ENCODE measurements around the gene PBX3. TPM values are rescaled to one million over a fixed set of nuclear protein-coding genes. Genes with fewer than 3 reads are reported as not detected.

PBX3 gene
- total and polyA plus RNA-seq, 2 donors (not counting 1 experiment from before 2014, with no cell fraction given) = 15.5 to 39.0 TPM

DNA sequence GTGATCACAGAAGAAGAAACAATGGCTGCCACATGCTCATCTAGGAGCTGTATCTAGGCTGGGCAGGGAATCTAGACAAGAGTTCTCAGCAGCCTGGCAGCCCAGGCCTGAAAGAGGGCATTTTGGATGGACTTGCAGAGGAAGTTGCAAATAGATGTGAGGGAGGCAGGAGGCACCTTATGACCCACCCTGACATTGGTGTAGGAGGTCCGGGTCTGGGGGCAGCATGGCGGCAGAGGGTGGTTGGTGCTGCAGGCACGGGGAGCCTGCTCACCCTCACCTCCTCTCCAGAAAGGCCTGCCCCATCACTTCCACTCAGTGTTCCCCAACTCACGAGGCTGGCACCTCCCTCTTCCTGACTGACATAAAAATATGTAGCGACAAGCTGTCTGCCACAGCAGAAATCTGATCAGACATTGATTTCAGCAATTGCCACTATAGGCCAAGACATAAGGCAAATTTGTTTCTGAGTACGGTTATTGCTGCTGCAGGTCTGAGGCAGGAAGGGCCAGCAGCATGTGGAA, 217.6 kb downstream of the PBX3 start:
- CTCF ChIA-PET = no interaction called here
- Histone ChIP-seq H3K4me2 (replicated peaks; ENCODE audit: low read depth, low read length, poor library complexity, severe bottlenecking) (no peak overlapping the region), H3K9me3 (ENCODE audit: control extremely low read depth in 1 of 3, control insufficient read depth in 2 of 3, insufficient read depth in 1 of 3, low read length in 2 of 3) (no peaks in the 10 kb centered on the region), H3K27ac (ENCODE audit: low read length in 2 of 2) (no peak overlapping the region), H3K36me3 (replicated peaks in 1 of 2; ENCODE audit: control extremely low read depth in 1 of 2, control insufficient read depth in 1 of 2, extremely low read depth in 1 of 2, insufficient read depth in 2 of 2, low read length in 1 of 2) (peaks cover 0 to 21% of the 10 kb centered on the region in 2 experiments), H3K4me1 (ENCODE audit: control insufficient read depth in 2 of 2, insufficient read depth in 2 of 2, low read length in 2 of 2) (peaks cover 7 to 16% of the 10 kb centered on the region in 2 donors), H4K20me1 (ENCODE audit: control insufficient read depth, insufficient read depth, low read length, poor library complexity, severe bottlenecking) (no peaks in the 10 kb centered on the region), H3K4me3 (ENCODE audit: control extremely low read depth in 1 of 5, extremely low read depth in 1 of 5, insufficient read depth in 1 of 5, low read depth in 2 of 5, low read length in 4 of 5) (no peak overlapping the region), H3K9ac (ENCODE audit: low read length) (no peak overlapping the region), H3K79me2 (ENCODE audit: control insufficient read depth, insufficient read depth, low read length) (no peaks in the 10 kb centered on the region), H3K27me3 (replicated peaks in 1 of 4; ENCODE audit: control extremely low read depth in 1 of 4, control insufficient read depth in 3 of 4, insufficient read depth in 4 of 4, low read length in 3 of 4) (no peaks in the 10 kb centered on the region), H2AFZ (ENCODE audit: insufficient read depth, low read depth, low read length, poor library complexity, severe bottlenecking) (no peak overlapping the region)
- H3K4me1 Mint-ChIP-seq = peaks cover 29% of the 10 kb centered on the region
- POLR2A ChIA-PET = no interaction called here
- no peak overlapping the region for H3K27ac Mint-ChIP-seq
- ATAC-seq (ENCODE audit: low read depth) = no peak
- H3K27me3 Mint-ChIP-seq = no peaks in the 10 kb centered on the region
- WGBS (ENCODE audit: insufficient coverage) = 100% methylated on average over 6 of the region's 6 CpGs
- H3K4me3 Mint-ChIP-seq = no peak overlapping the region
- TF ChIP-seq, protein P1, sequence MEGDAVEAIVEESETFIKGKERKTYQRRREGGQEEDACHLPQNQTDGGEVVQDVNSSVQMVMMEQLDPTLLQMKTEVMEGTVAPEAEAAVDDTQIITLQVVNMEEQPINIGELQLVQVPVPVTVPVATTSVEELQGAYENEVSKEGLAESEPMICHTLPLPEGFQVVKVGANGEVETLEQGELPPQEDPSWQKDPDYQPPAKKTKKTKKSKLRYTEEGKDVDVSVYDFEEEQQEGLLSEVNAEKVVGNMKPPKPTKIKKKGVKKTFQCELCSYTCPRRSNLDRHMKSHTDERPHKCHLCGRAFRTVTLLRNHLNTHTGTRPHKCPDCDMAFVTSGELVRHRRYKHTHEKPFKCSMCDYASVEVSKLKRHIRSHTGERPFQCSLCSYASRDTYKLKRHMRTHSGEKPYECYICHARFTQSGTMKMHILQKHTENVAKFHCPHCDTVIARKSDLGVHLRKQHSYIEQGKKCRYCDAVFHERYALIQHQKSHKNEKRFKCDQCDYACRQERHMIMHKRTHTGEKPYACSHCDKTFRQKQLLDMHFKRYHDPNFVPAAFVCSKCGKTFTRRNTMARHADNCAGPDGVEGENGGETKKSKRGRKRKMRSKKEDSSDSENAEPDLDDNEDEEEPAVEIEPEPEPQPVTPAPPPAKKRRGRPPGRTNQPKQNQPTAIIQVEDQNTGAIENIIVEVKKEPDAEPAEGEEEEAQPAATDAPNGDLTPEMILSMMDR (IDR thresholded peaks at IDR 0.05) = no peak
- TF ChIP-seq EZH2 (IDR thresholded peaks at IDR 0.05; ENCODE audit: borderline replicate concordance, insufficient read depth, low read depth, low read length, poor library complexity, severe bottlenecking) = no peak
- intact Hi-C loops (cut with micrococcal nuclease) = no loop called here
- no peak for DNase-seq
- no peaks in the 10 kb centered on the region for H3K9me3 Mint-ChIP-seq (ENCODE audit: insufficient read depth)

DNA sequence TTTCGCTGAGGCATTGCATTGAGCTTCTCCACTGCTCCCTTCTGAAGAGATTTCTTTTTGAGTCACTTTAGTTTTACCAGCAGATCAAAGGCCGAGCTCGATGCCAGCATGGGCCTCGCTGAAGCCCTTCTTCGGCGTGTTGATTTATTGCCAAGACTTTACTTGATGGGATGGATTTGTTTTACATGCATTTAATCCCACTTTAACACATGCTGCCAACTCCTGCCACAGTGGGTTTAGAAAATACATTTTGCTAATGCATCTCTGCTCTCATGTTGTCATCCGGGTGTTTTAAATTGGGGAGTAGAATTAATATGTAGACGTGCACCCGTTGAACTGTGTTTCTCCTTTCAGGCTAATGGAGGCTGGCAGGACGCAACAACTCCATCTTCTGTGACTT, 218.3 kb downstream of the PBX3 start:
- H3K27me3 ChIP-seq (replicated peaks in 1 of 4; ENCODE audit: control extremely low read depth in 1 of 4, control insufficient read depth in 3 of 4, insufficient read depth in 4 of 4, low read length in 3 of 4) = no peaks in the 10 kb centered on the region
- WGBS (ENCODE audit: insufficient coverage) = 100% methylated on average over 1 of the region's 10 CpGs
- peaks cover 7 to 16% of the 10 kb centered on the region in 2 donors for H3K4me1 ChIP-seq (ENCODE audit: control insufficient read depth in 2 of 2, insufficient read depth in 2 of 2, low read length in 2 of 2)
- intact Hi-C loops (cut with micrococcal nuclease) = no loop called here
- peaks cover 0 to 21% of the 10 kb centered on the region in 2 experiments for H3K36me3 ChIP-seq (replicated peaks in 1 of 2; ENCODE audit: control extremely low read depth in 1 of 2, control insufficient read depth in 1 of 2, extremely low read depth in 1 of 2, insufficient read depth in 2 of 2, low read length in 1 of 2)
- H4K20me1 ChIP-seq (ENCODE audit: control insufficient read depth, insufficient read depth, low read length, poor library complexity, severe bottlenecking) = no peaks in the 10 kb centered on the region
- no peak overlapping the region for H3K9ac ChIP-seq (ENCODE audit: low read length)
- Mint-ChIP-seq H3K4me1 (peaks cover 29% of the 10 kb centered on the region), H3K27ac (no peak overlapping the region), H3K9me3 (ENCODE audit: insufficient read depth) (no peaks in the 10 kb centered on the region), H3K4me3 (no peak overlapping the region), H3K27me3 (no peaks in the 10 kb centered on the region)
- POLR2A ChIA-PET = no interaction called here
- no peak for DNase-seq
- H3K4me2 ChIP-seq (replicated peaks; ENCODE audit: low read depth, low read length, poor library complexity, severe bottlenecking) = no peak overlapping the region
- no peaks in the 10 kb centered on the region for H3K79me2 ChIP-seq (ENCODE audit: control insufficient read depth, insufficient read depth, low read length)
- H3K4me3 ChIP-seq (ENCODE audit: control extremely low read depth in 1 of 5, extremely low read depth in 1 of 5, insufficient read depth in 1 of 5, low read depth in 2 of 5, low read length in 4 of 5) = no peak overlapping the region
- ATAC-seq (ENCODE audit: low read depth) = no peak
- no peaks in the 10 kb centered on the region for H3K9me3 ChIP-seq (ENCODE audit: control extremely low read depth in 1 of 3, control insufficient read depth in 2 of 3, insufficient read depth in 1 of 3, low read length in 2 of 3)
- TF ChIP-seq, protein P1 (IDR thresholded peaks at IDR 0.05) = no peak
- TF ChIP-seq EZH2 (IDR thresholded peaks at IDR 0.05; ENCODE audit: borderline replicate concordance, insufficient read depth, low read depth, low read length, poor library complexity, severe bottlenecking) = no peak
- H2AFZ ChIP-seq (ENCODE audit: insufficient read depth, low read depth, low read length, poor library complexity, severe bottlenecking) = no peak overlapping the region
- no peak overlapping the region for H3K27ac ChIP-seq (ENCODE audit: low read length in 2 of 2)
- CTCF ChIA-PET = interaction anchor here (1.0 kb wide), 1 partner anchor 35 kb away, joined by 3 read pairs; no protein-coding TSS in a partner anchor

All from B cell (primary cell).